Activated B cell treated with CpG ODN at 0.5 μM for 24 hours (primary cell): ENCODE measurements around the gene GIMAP8. TPM values are rescaled to one million over a fixed set of nuclear protein-coding genes. Genes with fewer than 3 reads are reported as not detected.
A peak's percentile ranks its signal among the peaks of the same experiment; 100 is the strongest.

ENCODE experiments used
- ATAC-seq: fragments of 200-7000 bp; cut with Tn5 transposase; one replicate; pipeline ENCODE4 v1.10.0; 2021; ENCODE audit warnings: low read depth, mild to moderate bottlenecking, moderate library complexity
- CTCF ChIA-PET: fragments of 350-600 bp; sonication (Branson Sonifier 250); formaldehyde crosslinking; loops from one replicate; lab custom pipeline; 2021; ENCODE audit warnings: antibody characterized with exemption; lab: Charles Lee
- POLR2A ChIA-PET: fragments of 350-600 bp; sonication (Branson Sonifier 250); formaldehyde crosslinking; loops from one replicate; lab custom pipeline; 2021; ENCODE audit warnings: antibody characterized with exemption; lab: Charles Lee
- DNase-seq: peaks from one replicate; pipeline ENCODE4 v3.0.0; 2022
- H3K27ac Mint-ChIP-seq: one replicate; pipeline ENCODE4 v1.8.0; 2020; ENCODE audit warnings: mixed read lengths
- H3K27me3 Mint-ChIP-seq: one replicate; pipeline ENCODE4 v1.8.0; 2021; ENCODE audit warnings: mixed read lengths
- H3K36me3 Mint-ChIP-seq: one replicate; pipeline ENCODE4 v1.8.0; 2021; ENCODE audit warnings: low read depth, mixed read lengths
- H3K4me1 Mint-ChIP-seq: one replicate; pipeline ENCODE4 v1.8.0; 2021; ENCODE audit warnings: mixed read lengths
- H3K4me3 Mint-ChIP-seq: one replicate; pipeline ENCODE4 v1.8.0; 2020; ENCODE audit warnings: mild to moderate bottlenecking, mixed read lengths
- H3K9me3 Mint-ChIP-seq: one replicate; pipeline ENCODE4 v1.8.0; 2020; ENCODE audit warnings: mixed read lengths
- CTCF ChIP-seq: fragments of 200-600 bp; IDR thresholded peaks from one replicate; pipeline ENCODE4 v1.8.0; 2022; ENCODE audit warnings: antibody characterized with exemption, mild to moderate bottlenecking
- intact Hi-C: fragments of 100-400 bp; cut with micrococcal nuclease; formaldehyde crosslinking; loops from one replicate; pipeline ENCODE4 v1.15.1; 2024
- total RNA-seq: library from RNA; stranded (reverse); gene quantifications from 2 replicates; pipeline ENCODE4 v1.2.3, GENCODE V29; 2022

GIMAP8 gene
- total RNA-seq = 0.22 TPM in 1 of 2 replicates, not detected in the other

- H3K27ac Mint-ChIP-seq = no peak within 1 kb of the TSS
- ChIA-PET CTCF (no interaction called here), POLR2A (interaction anchor here (0.9 kb wide), 1 partner anchor 12 kb away, joined by 3 read pairs; no protein-coding TSS in a partner anchor)
- ATAC-seq (peak; percentile 22), DNase-seq (no peak)
- intact Hi-C loops = no loop called here
- peaks cover 14% of the 10 kb centered on the region for H3K27me3 Mint-ChIP-seq
- no peaks in the 10 kb centered on the region for H3K9me3 Mint-ChIP-seq
- peak within 1 kb of the TSS; percentile 79 for H3K4me3 Mint-ChIP-seq
- TF ChIP-seq CTCF = no peak
- H3K4me1 Mint-ChIP-seq = peaks cover 39% of the 10 kb centered on the region
- H3K36me3 Mint-ChIP-seq = no peaks in the 10 kb centered on the region
These were observed at the start of gene GIMAP8 for GRCh38 chr7:150450491-150451001. GIMAP8 (plus strand) TSS chr7:150450630; CDS start chr7:150466699, 16,069 bp downstream.

GRCh38 chr7:150400788-150401423 is 49.5 kb upstream of the GIMAP8 start:
- H3K4me1 Mint-ChIP-seq = peaks cover 41% of the 10 kb centered on the region
- ATAC-seq (no peak), DNase-seq (no peak)
- H3K27me3 Mint-ChIP-seq = no peaks in the 10 kb centered on the region
- CTCF ChIA-PET = no interaction called here
- no peak overlapping the region for H3K27ac Mint-ChIP-seq
- POLR2A ChIA-PET = interaction anchor here (11.5 to 13.4 kb wide), 2 partner anchors 22 to 33 kb away, joined by 261 to 421 read pairs; partner anchors contain the start of genes REPIN1 and ZNF775
- H3K36me3 Mint-ChIP-seq = peaks cover 23% of the 10 kb centered on the region
- intact Hi-C loops = no loop called here
- TF ChIP-seq CTCF = no peak
- no peaks in the 10 kb centered on the region for H3K9me3 Mint-ChIP-seq
- H3K4me3 Mint-ChIP-seq = no peak overlapping the region

GRCh38 chr7:150401424-150401790 is 49.0 kb upstream of the GIMAP8 start:
- ChIA-PET CTCF (no interaction called here), POLR2A (interaction anchor here (11.5 to 13.4 kb wide), 2 partner anchors 22 to 33 kb away, joined by 261 to 421 read pairs; partner anchors contain the start of genes REPIN1 and ZNF775)
- H3K4me3 Mint-ChIP-seq = no peak overlapping the region
- no peak for DNase-seq
- no peaks in the 10 kb centered on the region for H3K9me3 Mint-ChIP-seq
- H3K27ac Mint-ChIP-seq = no peak overlapping the region
- peaks cover 46% of the 10 kb centered on the region for H3K4me1 Mint-ChIP-seq
- H3K27me3 Mint-ChIP-seq = no peaks in the 10 kb centered on the region
- TF ChIP-seq CTCF = no peak
- intact Hi-C loops = no loop called here
- no peak for ATAC-seq
- peaks cover 19% of the 10 kb centered on the region for H3K36me3 Mint-ChIP-seq

- Mint-ChIP-seq H3K4me3 (no peak overlapping the region), H3K4me1 (peaks cover 52% of the 10 kb centered on the region), H3K36me3 (peaks cover 18% of the 10 kb centered on the region), H3K27me3 (no peaks in the 10 kb centered on the region), H3K9me3 (no peaks in the 10 kb centered on the region), H3K27ac (peak overlapping the region; percentile 36)
- ChIA-PET CTCF (interaction anchor here (1.0 to 1.1 kb wide), 2 partner anchors 24 to 27 kb away, joined by 3 read pairs; no protein-coding TSS in a partner anchor), POLR2A (interaction anchor here (11.5 to 13.4 kb wide), 2 partner anchors 23 to 34 kb away, joined by 261 to 421 read pairs; partner anchors contain the start of genes REPIN1 and ZNF775)
- intact Hi-C loops = no loop called here
- DNase-seq = no peak
- no peak for ATAC-seq
- TF ChIP-seq CTCF = no peak
These were observed 48.4 kb upstream of the GIMAP8 start for GRCh38 chr7:150401861-150402631.
